Epidermal melanocyte (primary cell): ENCODE data around the gene OR4C46.
"Not testable (repeated sequence)": the region's sequence is repeated elsewhere in the genome, so short reads cannot be mapped to it uniquely, and the experiment has no call there.

Experiments
- DNase-seq: peaks from one replicate; pipeline ENCODE4 v3.0.0; 2011; ENCODE audit warnings: low spot score; ENCODE audit not compliant: insufficient read length

The OR4C46 gene

DNA sequence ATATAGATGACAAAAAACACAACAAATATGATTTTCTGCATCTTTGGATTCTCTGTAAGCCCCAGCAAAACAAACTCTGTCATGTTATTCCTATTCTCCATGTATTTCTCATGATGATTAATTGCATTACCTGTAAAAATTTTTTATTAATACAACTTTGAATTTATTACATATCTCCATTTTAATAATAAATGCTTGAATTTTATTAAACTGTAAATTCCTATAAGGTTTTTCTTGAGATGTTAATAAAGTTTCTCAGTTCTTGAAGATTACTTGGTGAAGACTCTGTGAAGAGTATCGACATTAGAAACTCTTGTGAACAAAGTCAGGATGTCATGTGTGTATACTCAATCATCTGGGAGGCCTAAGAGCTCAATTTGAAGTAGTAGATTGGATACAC, at the start of gene OR4C46:
TSS of gene OR4C46 (minus strand) at position 101 of the 400 bp plus-strand sequence. CDS start at position 101, 0 bp downstream.
- DNase-seq = no peak

DNA sequence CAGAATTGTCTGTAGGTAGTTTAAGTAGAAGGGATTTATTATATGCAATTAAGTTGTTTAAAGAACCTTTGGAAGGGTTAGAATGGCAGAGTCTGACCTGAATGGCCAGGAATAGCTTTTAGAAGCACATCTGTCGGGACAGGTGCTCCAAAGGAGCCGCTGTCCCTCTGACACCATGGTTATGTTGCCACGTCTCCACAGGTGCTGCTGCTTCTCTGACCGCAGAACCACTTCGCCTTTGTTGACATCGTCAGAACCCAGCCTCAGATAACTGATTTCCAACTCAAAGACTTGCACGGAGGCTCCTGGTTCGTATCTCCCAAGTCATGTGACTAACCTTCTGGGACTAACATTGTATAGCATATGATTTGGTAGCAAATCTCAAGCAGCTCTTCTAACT, 41.8 kb upstream of the OR4C46 start:
- not testable (repeated sequence) for DNase-seq

GRCh38 chr11:54561439-54561838, 42.4 kb downstream of the OR4C46 start:
- not testable (repeated sequence) for DNase-seq

DNA sequence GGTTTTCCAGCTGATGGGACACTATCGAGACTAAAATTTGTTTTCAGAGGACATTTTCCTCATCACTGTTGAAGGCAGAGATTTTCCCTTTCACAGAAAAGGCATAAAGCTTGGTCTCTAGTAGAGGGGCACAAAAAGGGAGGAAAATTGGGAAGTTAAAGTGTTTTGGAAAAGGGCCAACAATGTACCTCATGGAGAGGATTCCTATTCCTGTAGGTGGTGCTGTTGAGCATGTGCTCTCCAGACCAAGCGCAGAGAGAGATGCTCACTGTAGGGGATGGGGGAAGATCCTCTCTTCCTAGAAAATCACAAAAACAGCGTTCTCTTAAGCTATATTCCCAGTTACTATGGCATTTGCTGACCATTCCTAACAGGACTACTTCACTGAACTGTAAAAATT, 44.9 kb downstream of the OR4C46 start:
- DNase-seq = no peak

DNA sequence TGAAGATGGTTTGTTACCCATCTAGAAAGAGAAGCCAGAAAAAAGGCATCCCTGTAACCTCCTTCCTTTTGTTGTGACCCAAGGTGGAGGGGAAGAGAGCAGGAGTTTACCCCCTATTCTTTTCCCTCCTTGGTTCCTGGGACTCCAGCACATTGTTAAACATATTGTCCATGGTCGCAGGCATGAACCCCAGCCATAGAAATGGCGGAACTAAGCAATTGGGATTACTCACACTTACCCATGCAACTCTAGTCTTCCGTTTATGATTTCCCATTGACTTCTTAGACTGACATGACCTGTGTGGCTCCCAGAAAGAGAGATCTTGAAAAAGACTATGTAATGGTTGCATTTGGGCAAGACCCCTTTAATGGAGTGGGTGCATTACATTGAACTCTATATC, 45.4 kb downstream of the OR4C46 start:
- no peak for DNase-seq
